ENCODE data around the gene GALNT17.

The GALNT17 gene

GRCh38 chr7:71135663-71136062 is 3.7 kb downstream of the GALNT17 start:
- no peak for DNase-seq (ENCODE audit: extremely low spot score)
- CTCF ChIA-PET = no interaction called here
- TF ChIP-seq FOXK2 (IDR thresholded peaks at IDR 0.05) (no peak), ARNT (IDR thresholded peaks at IDR 0.05) (no peak), HDGF (IDR thresholded peaks at IDR 0.05; ENCODE audit: borderline replicate concordance) (no peak), SP1 (IDR thresholded peaks at IDR 0.05) (no peak), BHLHE40 (IDR thresholded peaks at IDR 0.05; ENCODE audit: borderline replicate concordance) (no peak), ELF4 (IDR thresholded peaks at IDR 0.05) (no peak)
- POLR2A ChIA-PET = no interaction called here

DNA sequence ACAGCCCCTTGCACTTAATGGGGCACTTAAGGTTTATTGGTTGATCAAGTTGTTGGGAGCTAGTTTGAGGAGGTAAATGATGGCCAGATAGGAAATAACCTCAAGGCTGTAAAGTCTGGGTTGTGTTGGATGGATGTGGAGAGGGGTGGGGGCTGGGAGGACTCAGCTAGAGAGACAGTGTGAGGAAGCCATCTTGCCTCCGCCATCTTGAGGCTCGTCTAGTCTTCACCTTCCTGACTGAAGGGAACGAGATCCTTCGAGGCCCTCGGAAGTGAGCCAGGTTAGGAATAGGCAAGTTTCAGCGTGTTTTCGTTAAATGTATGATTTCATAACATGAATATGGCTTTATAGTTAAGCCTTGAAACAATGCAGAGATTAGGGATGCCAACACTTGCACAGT is 5.5 kb downstream of the GALNT17 start:
- no peak for TF ChIP-seq NFRKB (IDR thresholded peaks at IDR 0.05)
- no peak for TF ChIP-seq SP1 (IDR thresholded peaks at IDR 0.05)
- TF ChIP-seq, protein P1, sequence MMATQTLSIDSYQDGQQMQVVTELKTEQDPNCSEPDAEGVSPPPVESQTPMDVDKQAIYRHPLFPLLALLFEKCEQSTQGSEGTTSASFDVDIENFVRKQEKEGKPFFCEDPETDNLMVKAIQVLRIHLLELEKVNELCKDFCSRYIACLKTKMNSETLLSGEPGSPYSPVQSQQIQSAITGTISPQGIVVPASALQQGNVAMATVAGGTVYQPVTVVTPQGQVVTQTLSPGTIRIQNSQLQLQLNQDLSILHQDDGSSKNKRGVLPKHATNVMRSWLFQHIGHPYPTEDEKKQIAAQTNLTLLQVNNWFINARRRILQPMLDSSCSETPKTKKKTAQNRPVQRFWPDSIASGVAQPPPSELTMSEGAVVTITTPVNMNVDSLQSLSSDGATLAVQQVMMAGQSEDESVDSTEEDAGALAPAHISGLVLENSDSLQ (IDR thresholded peaks at IDR 0.05) = no peak
- no peak for TF ChIP-seq ELF4 (IDR thresholded peaks at IDR 0.05)
- TF ChIP-seq BHLHE40 (IDR thresholded peaks at IDR 0.05; ENCODE audit: borderline replicate concordance) = no peak
- no peak for TF ChIP-seq ARNT (IDR thresholded peaks at IDR 0.05)
- no peak for TF ChIP-seq SUZ12 (IDR thresholded peaks at IDR 0.05)
- TF ChIP-seq TARDBP (IDR thresholded peaks at IDR 0.05) = no peak
- no peak for TF ChIP-seq LEF1 (IDR thresholded peaks at IDR 0.05; ENCODE audit: borderline replicate concordance)
- no peak for TF ChIP-seq L3MBTL2 (conservative IDR thresholded peaks at IDR 0.05)
- no peak for TF ChIP-seq HDGF (IDR thresholded peaks at IDR 0.05; ENCODE audit: borderline replicate concordance)
- TF ChIP-seq CTBP1 (IDR thresholded peaks at IDR 0.05; ENCODE audit: borderline replicate concordance) = no peak
- no peak for TF ChIP-seq FOXA1 (IDR thresholded peaks at IDR 0.05)
- no peak for TF ChIP-seq FOXK2 (IDR thresholded peaks at IDR 0.05)
- no peak for TF ChIP-seq FOXM1 (IDR thresholded peaks at IDR 0.05; ENCODE audit: borderline replicate concordance)
- no peak for TF ChIP-seq ZNF384 (IDR thresholded peaks at IDR 0.05)
- ChIA-PET POLR2A (no interaction called here), CTCF (no interaction called here)
- DNase-seq (ENCODE audit: extremely low spot score) = no peak

- DNase-seq (ENCODE audit: extremely low spot score) = no peak
- TF ChIP-seq LEF1 (IDR thresholded peaks at IDR 0.05; ENCODE audit: borderline replicate concordance) (no peak), L3MBTL2 (conservative IDR thresholded peaks at IDR 0.05) (no peak), SP1 (IDR thresholded peaks at IDR 0.05) (no peak), BHLHE40 (IDR thresholded peaks at IDR 0.05; ENCODE audit: borderline replicate concordance) (no peak), TARDBP (IDR thresholded peaks at IDR 0.05) (no peak), SUZ12 (IDR thresholded peaks at IDR 0.05) (no peak), ZNF384 (IDR thresholded peaks at IDR 0.05) (no peak), ELF4 (IDR thresholded peaks at IDR 0.05) (no peak), FOXM1 (IDR thresholded peaks at IDR 0.05; ENCODE audit: borderline replicate concordance) (no peak), FOXK2 (IDR thresholded peaks at IDR 0.05) (no peak), ARNT (IDR thresholded peaks at IDR 0.05) (no peak), FOXA1 (IDR thresholded peaks at IDR 0.05) (no peak), HDGF (IDR thresholded peaks at IDR 0.05; ENCODE audit: borderline replicate concordance) (no peak), CTBP1 (IDR thresholded peaks at IDR 0.05; ENCODE audit: borderline replicate concordance) (no peak), NFRKB (IDR thresholded peaks at IDR 0.05) (no peak)
- TF ChIP-seq, protein P1 (IDR thresholded peaks at IDR 0.05) = no peak
- CTCF ChIA-PET = no interaction called here
- POLR2A ChIA-PET = no interaction called here
Measured at GRCh38 chr7:71140264-71140663, 8.3 kb downstream of the GALNT17 start.

DNA sequence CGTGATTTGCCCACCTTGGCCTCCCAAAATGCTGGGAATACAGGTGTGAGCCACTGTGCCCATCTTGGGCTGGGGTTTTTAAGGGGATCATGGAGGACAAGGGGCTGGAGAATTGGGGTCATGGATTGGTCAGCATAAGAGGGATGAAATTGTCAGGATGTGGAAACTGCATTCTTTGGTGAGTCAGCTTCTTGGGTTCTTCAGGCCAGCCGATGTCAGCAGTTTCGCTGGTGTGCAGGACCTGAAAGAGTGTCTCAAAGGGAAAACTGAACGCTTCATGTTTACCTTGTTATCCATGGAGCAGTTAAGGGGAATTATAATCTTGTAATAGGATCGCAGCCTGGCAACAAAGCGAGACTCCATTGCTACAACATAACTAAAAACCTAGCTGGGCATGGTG is 13.0 kb downstream of the GALNT17 start:
- CTCF ChIA-PET = no interaction called here

DNA sequence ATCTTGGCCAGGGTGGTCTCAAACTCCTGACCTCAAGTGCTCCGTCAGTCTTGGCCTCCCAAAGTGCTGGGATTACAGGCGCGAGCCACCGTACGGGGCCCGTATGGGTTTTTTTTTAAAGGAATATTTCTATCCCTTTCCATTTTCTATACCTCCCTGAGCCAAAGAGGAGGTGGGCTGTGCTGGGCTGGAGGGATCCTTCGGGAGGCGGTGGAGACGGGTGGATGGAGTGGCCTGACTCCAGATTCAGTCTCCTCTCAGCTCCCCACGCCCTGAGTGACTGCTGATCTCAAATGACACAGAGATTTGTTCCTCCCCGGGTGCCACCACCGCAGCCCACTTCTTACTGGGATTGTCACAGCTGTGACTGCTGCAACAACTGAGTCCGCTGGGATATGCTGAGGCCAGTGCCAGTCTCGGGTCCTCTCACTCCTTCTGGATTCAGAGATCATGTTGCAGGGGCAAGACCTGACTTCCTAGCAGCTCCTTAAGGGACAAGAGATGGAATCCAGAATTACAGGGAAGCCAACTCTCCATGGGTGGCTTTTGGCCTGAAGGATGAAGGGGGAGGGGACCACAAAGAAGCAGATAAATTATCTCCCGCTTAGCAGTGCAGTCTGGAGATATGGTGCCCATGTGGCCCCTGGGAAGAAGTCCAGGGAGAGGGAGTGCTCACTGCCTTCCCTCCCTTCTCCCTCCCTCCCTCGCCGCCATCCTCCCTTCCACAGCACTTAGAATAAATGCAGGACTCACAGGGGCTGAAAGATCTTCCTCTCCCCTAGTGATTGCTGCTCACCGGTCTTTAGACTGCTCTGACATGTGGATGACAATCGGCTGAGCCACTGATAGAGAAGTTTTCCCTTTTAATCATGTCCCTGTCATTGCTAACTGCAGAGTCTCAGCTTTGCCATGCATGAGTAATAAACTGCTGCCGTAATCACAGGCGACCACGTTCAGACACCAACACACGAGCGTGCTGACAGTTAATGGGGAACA is 14.3 kb downstream of the GALNT17 start:
- TF ChIP-seq LEF1 (IDR thresholded peaks at IDR 0.05; ENCODE audit: borderline replicate concordance) = no peak
- TF ChIP-seq NFRKB (IDR thresholded peaks at IDR 0.05) = no peak
- TF ChIP-seq HDGF (IDR thresholded peaks at IDR 0.05; ENCODE audit: borderline replicate concordance) = no peak
- no peak for TF ChIP-seq L3MBTL2 (conservative IDR thresholded peaks at IDR 0.05)
- TF ChIP-seq, protein P1 (IDR thresholded peaks at IDR 0.05) = no peak
- TF ChIP-seq ARNT (IDR thresholded peaks at IDR 0.05) = no peak
- TF ChIP-seq SUZ12 (IDR thresholded peaks at IDR 0.05) = no peak
- CTCF ChIA-PET = no interaction called here
- DNase-seq (ENCODE audit: extremely low spot score) = no peak
- POLR2A ChIA-PET = no interaction called here

More for the DNA sequence above, 13.0 kb downstream of the GALNT17 start:
- no peak for DNase-seq (ENCODE audit: extremely low spot score)
- TF ChIP-seq FOXK2 (IDR thresholded peaks at IDR 0.05) = no peak
- no peak for TF ChIP-seq SP1 (IDR thresholded peaks at IDR 0.05)
- POLR2A ChIA-PET = no interaction called here

- TF ChIP-seq ARNT (IDR thresholded peaks at IDR 0.05) = no peak
- TF ChIP-seq ELF4 (IDR thresholded peaks at IDR 0.05) = no peak
- no peak for TF ChIP-seq SUZ12 (IDR thresholded peaks at IDR 0.05)
- no peak for TF ChIP-seq TARDBP (IDR thresholded peaks at IDR 0.05)
- TF ChIP-seq FOXK2 (IDR thresholded peaks at IDR 0.05) = no peak
- no peak for TF ChIP-seq FOXA1 (IDR thresholded peaks at IDR 0.05)
- TF ChIP-seq BHLHE40 (IDR thresholded peaks at IDR 0.05; ENCODE audit: borderline replicate concordance) = no peak
- no peak for TF ChIP-seq ZNF384 (IDR thresholded peaks at IDR 0.05)
- TF ChIP-seq NFRKB (IDR thresholded peaks at IDR 0.05) = no peak
- TF ChIP-seq LEF1 (IDR thresholded peaks at IDR 0.05; ENCODE audit: borderline replicate concordance) = no peak
- no peak for TF ChIP-seq CTBP1 (IDR thresholded peaks at IDR 0.05; ENCODE audit: borderline replicate concordance)
- TF ChIP-seq FOXM1 (IDR thresholded peaks at IDR 0.05; ENCODE audit: borderline replicate concordance) = no peak
- POLR2A ChIA-PET = no interaction called here
- DNase-seq (ENCODE audit: extremely low spot score) = no peak
- CTCF ChIA-PET = no interaction called here
Measured at GRCh38 chr7:71148098-71148497, 16.2 kb downstream of the GALNT17 start.
